A204.1 (cell line): Measurements from ENCODE around the gene TTC1.
A peak's percentile ranks its signal among the peaks of the same experiment; 100 is the strongest.
"Not testable (repeated sequence)": the region's sequence is repeated elsewhere in the genome, so short reads cannot be mapped to it uniquely, and the experiment has no call there.

Experiments
- FAIRE-seq: peaks from 2 replicates; lab custom pipeline; 2012; peaks lifted over from hg19 to GRCh38; lab: Jason Lieb, UNC

Gene TTC1

GRCh38 chr5:160008877-160009590 lies at the start of gene TTC1:
Gene TTC1 (plus strand): TSS chr5:160009139. CDS start chr5:160010529, 1,390 bp downstream.
- FAIRE-seq: peak; percentile 98

- no peak for FAIRE-seq
These were observed 47.5 kb upstream of the TTC1 start for GRCh38 chr5:159961176-159962160.

GRCh38 chr5:159962214-159962613 lies 46.7 kb upstream of the TTC1 start:
- no peak for FAIRE-seq

GRCh38 chr5:159963935-159964334 lies 45.0 kb upstream of the TTC1 start:
- FAIRE-seq: no peak

GRCh38 chr5:159965031-159965837 lies 43.7 kb upstream of the TTC1 start:
- FAIRE-seq: no peak

- FAIRE-seq: not testable (repeated sequence)
These were observed 43.2 kb upstream of the TTC1 start for GRCh38 chr5:159965838-159966128.

- FAIRE-seq: no peak
These were observed 39.0 kb upstream of the TTC1 start for GRCh38 chr5:159969966-159970365.

- FAIRE-seq: no peak
These were observed 37.9 kb upstream of the TTC1 start for GRCh38 chr5:159971038-159971437.

- no peak for FAIRE-seq
These were observed 37.4 kb upstream of the TTC1 start for GRCh38 chr5:159971514-159971913.

- FAIRE-seq: no peak
These were observed 36.9 kb upstream of the TTC1 start for GRCh38 chr5:159971931-159972461.

- FAIRE-seq: no peak
These were observed 36.2 kb upstream of the TTC1 start for GRCh38 chr5:159972538-159973362.

- FAIRE-seq: no peak
These were observed 33.4 kb upstream of the TTC1 start for GRCh38 chr5:159975462-159976019.

- FAIRE-seq: no peak
These were observed 32.0 kb upstream of the TTC1 start for GRCh38 chr5:159976921-159977320.

- FAIRE-seq: no peak
These were observed 30.6 kb upstream of the TTC1 start for GRCh38 chr5:159978358-159978757.

- FAIRE-seq: no peak
These were observed 26.3 kb upstream of the TTC1 start for GRCh38 chr5:159982421-159983173.

- FAIRE-seq: no peak
These were observed 21.8 kb upstream of the TTC1 start for GRCh38 chr5:159987031-159987674.

GRCh38 chr5:159990506-159990905 lies 18.4 kb upstream of the TTC1 start:
- no peak for FAIRE-seq

GRCh38 chr5:159992566-159992965 lies 16.4 kb upstream of the TTC1 start:
- FAIRE-seq: no peak

- no peak for FAIRE-seq
These were observed 15.7 kb upstream of the TTC1 start for GRCh38 chr5:159993194-159993593.

- no peak for FAIRE-seq
These were observed 13.0 kb upstream of the TTC1 start for GRCh38 chr5:159995907-159996306.
